Activated CD8-positive, alpha-beta memory T cell treated with anti-CD3 and anti-CD28 coated beads, Interleukin-2, amount 50 U/mL, for 48 hours (primary cell): ENCODE results near the gene GPRIN3.

Experiments used
- DNase-seq: peaks from one replicate; pipeline ENCODE4 v3.0.0-alpha.2; 2020

GPRIN3 gene

DNA sequence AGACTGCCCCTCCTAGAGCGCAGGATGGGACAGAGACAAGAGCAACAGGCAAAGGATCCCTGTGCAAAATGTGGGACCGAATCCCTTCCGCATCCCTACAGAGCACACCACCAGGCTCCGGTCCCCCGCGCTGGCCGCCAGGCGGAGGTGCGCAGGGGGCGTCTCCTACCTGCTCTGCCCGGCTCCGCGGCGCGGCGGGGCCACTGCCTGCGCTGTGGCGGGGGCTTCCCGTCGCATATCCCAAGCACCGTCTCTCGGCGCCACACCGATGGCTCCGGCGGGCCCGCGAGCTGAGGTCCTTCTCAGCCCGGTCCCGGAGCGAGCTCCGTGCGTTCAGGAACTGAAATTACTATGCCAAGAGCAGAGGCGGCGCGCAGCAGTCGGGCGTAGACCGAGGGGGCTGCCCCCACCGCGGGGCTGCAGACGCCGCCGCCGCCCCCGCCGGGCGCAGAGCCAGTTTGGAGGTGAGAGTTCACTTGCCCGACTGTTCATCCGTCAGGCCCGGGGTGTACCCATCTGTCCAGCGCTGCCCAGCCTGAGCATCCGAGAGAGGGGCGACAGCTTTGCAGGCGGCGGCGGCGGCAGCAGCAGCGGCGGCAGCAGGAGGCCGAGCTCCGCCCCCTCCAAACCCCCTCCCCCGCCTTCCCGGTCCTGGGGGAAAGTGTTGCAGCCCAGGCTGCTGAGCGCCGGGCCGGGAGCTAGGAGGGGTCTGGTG is at the start of gene GPRIN3:
Gene GPRIN3, minus strand, starts transcription at position 355 of the 715 bp plus-strand sequence. CDS start 57,690 bp downstream, outside the sequence.
- DNase-seq = peak; percentile 83

DNA sequence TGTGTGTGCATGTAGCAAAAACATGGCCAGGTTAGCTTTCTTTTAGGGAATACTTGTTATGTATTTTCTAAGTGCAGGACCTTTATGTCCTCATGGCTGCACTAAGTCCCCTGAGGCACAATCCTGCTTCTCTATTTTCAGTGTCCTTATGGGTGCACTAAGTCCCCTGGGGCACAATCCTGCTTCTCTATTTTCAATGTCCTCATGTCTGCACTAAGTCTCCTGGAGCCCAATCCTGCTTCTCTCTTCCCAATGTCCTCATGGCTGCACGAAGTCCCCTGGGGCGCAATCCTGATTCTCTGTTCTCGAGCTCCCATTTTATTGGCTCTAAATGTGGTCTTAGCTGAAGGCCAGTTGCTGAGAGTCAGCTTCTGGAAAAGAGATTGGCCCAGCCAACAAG is 49.7 kb upstream of the GPRIN3 start:
- no peak for DNase-seq

DNA sequence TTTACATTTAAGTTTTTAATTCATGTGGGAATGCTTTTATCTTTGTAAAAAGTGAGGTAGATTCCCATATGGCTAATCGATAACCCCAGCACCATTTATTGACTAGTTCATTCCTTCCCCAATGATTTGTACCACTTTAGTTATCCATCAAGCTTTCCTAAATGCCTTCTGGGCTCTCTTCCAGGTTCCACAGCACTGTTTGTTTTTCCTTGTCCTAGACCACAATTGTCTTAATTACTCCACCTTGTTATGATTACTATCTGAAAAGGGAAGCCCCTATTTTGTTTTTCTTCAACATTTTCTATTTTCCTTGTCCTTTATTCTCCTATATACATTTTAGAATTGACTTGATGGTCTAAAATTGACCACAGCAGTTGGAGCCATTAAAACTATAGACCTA is 48.5 kb upstream of the GPRIN3 start:
- DNase-seq = no peak

DNA sequence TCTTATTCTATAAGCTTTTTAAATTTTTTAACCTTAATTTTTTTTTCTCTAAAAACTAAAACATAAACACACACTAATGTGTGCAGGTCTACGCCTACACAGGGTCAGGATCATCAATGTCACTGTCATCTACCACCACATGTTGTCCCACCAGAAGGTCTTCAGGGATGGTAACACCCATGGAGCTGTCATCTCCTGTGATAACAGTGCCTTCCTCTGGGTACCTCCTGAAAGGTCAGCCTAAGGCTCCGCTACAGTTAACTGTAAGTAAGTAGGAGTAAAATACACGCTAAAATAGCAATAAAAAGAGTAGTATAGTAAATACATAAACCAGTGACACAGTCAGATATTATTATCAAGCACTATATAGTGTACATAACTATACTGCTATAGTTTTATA is 45.9 kb upstream of the GPRIN3 start:
- DNase-seq = no peak

DNA sequence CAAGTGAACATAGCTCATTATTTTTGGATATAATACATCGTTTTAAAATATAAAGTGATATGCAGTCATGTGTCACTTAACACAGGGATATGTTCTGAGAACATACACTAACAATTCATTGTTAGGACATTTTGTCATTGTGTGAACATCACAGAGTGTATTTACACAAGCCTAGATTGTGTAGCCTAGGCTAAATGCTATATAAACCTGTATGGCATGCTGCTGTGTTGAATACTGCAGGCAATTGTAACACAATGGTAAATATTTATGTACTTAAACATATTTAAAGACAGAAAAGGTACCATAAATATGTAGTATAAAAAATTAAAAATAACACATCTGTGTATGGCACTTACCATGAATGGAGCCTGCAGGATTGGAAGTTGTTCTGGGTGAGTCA is 44.9 kb upstream of the GPRIN3 start:
- no peak for DNase-seq

DNA sequence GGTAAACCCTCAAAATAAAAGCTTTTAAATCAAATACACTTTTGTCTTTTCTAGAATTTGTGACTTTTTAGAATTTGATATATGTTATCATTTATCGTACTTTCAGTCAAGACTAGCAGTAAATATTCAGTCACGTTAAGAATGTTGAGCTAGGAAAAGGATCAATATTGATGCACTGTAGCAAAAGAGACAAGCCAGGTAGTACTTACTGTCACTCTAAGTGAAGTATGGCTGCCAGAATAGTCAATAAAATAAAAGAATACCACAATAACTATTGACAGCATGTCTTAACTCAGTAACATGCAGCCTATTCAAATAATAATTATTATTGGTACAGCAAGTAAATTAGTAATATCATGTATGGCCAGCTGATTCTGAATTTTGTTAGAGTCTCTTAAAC is 43.6 kb upstream of the GPRIN3 start:
- DNase-seq = no peak

DNA sequence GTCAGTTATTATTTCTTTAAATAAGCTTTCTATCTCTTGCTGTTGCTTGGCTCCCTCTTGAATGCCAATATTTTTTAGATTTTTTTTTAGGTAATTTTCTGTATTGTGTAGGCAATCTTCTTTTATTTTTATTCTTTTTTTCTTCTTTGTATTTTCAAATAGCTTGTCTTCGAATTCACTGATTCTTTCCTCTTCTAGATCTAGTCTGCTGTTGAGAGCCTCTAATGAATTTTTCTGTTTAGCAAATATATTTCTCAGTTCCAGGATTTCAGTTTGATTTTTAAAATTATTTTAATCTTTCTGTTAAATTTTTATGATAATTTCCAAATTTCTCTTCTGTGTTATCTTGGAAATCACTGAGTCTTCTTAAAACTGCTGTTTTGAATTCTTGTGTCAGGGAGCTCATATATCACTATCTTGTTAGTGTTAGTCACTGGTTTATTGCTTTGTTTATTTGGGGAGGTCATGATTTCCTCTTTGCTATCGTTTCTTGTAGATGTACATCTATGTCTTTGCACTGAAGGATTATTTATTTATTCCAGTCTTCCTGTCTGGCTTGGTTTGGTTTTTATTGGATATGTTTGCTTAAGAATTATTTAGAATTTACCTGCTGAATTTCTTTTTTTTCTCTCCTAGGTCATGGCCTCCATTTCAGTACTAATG is 39.9 kb upstream of the GPRIN3 start:
- no peak for DNase-seq

DNA sequence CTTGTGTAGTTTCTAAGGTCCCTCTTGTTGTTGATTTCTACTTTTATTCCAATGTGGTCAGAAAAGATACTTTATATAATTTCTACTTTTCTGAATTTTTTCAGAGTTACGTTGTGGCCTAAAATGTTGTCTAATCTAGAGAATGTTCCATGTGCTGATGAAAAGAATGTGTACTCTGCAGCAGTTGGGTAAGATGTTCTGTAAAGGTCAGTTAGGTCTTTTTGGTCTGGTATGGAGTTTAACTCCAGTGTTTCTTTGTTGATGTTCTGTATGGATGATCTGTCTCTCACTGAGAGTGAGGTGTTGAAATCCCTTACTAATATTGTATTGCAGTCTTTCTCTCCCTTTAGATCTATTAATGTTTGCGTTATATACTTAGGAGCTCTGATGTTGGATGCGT is 37.0 kb upstream of the GPRIN3 start:
- DNase-seq = no peak

DNA sequence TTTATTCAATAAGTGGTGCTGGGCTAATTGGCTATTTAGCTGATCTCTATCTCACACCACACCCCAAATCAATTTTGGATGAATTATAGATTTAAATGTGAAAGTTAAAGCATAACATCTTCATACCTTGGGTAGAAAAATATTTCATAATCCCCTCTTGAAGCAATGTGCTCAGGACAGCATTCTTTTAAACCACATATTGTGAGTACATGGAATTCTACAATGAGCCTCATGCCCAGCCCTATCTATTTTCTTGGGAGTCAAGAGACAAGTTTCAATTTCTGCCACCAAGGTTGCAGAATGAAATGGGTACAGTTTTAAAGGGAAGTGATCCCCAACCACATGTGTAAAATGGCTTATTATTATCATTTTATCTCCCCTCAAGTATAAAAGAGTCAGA is 30.6 kb upstream of the GPRIN3 start:
- no peak for DNase-seq

DNA sequence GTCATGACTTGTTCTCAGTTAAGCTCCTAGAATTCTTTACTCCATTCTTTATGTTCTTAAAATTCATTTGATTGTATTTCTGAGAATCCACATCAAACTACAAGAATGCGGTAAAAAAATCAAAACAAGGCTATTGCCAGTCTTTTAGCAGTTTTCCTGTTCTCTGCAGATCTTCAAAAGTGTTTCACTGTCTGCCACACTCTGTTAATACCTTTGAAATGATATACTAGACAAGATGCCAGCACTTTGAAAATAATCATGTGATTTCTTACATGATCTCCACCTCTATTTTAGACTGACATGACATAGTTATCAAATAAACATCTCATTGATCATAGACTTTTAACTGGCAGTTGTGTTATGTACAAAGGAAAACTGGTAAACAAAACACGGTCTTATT is 30.1 kb upstream of the GPRIN3 start:
- DNase-seq = no peak

DNA sequence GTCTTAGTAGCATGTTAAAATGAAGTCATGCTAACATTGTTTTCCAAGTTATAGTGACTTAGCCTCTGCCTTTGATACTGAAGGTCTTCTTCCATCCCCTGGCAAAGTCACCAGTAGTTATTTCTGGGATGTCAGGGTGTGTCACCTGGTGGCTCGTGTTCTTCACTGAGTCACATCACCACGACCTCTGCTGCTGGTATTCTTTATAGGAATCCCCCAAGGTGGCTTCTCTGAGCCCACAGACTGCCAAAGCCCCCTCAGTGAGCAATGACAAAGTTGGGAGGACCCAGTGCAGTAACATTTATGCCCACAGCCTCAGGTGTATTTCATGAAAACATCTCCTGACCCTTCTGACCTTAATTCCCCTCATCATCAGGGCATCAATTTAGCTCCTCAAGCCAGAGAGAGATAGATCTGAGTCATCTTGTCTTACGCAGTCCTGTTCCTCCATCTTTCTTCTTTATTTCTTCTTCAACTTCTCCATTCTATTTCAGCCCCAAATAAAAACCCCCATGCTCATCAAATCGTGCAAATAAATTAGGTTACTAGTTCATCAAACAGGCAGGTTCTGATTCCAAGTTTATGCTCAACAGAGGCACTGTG is 29.3 kb upstream of the GPRIN3 start:
- DNase-seq = peak; percentile 54

DNA sequence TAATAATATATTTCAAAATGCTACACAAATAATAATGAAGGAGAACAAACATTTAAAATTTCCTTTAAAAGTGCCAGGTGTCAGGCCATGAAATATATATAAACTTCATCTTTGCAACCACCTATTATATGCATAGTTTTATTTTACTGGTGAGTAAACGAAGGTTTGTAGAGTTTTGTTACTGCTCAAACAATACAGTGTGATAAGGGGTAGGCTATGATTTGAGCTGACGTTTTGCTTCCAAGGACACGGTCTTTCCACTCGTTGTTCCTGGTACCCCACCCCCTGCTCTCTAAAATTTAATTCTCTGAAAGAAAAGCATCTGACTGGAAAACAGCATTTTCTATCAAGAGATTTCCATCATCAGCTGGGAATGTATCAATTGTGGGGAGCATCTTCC is 27.2 kb upstream of the GPRIN3 start:
- DNase-seq = no peak

DNA sequence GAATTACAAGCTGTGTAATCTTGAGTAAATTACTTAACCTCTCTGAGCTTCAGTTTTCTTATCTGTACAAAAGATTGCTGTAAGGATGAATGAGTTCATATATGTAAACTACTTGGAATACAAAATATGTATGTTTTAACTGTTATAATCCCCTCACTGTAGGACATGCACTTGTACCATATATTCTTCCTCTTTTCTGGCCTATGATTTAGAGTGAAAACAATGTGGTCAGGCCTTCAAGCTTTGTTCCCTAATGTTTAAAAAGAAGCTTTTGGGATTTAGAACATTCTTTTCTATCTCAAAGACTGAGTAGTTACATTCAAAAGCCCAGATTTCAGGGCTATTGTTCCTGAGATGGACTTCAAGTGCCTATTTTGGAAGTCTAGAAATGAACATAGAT is 26.7 kb upstream of the GPRIN3 start:
- no peak for DNase-seq

DNA sequence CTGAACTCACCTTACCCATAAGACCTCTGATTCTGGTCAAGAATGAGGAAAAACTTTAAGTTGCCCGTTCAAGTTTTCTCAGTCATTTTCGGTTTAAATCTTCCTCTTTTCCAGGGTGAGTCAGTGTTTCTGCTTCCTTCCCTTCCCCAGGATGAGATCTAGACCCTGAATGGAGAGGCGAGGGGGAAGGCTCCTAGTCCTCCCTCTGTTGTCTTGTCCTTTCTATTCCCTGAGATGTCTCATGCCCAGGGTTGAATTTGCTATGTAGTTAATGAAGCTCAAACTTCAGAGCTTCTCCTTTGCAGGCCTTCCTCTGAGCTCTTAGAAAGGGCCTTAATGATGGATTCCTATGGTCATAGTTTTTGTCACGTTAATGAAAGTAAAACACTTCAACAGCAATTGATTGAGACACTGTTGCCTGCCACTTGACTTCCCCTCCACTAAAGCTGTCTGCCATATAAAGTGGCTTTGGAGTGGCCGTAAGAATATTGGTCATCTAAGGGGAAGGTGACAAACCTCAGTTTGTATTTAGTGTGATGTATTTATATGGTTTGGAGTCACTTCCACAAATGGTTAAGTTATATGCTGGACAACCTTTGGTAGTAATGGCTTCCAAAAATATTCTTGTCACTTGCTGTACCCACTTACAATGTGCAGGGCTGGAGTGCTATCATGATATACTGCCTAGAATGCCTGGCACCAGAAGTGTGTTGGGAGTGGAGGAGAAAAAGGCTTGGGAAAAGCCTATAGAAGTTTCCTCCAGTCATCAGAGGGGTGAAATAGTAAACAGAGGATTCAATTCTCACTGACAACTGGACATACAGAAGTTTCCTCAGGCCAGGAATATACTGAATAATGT is 24.3 kb upstream of the GPRIN3 start:
- DNase-seq = no peak

DNA sequence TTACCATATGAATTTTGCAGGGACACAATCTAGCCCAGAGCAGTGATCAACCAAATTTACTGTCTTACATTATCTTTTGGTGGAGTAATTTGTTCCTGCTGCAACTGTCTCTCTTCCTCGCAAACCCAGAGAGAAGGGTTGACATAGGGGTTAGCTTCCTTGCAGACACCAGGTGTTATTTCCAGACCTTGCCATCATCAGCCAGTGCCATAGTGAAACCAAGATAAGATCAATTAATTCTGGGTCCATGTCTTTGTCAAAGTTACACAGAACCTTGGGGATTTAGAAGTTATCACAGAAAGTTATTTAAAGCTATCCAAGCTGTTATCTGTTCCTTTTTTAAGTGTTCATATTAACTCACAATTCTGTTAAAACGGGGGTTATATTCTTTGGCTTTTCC is 23.6 kb upstream of the GPRIN3 start:
- DNase-seq = no peak

DNA sequence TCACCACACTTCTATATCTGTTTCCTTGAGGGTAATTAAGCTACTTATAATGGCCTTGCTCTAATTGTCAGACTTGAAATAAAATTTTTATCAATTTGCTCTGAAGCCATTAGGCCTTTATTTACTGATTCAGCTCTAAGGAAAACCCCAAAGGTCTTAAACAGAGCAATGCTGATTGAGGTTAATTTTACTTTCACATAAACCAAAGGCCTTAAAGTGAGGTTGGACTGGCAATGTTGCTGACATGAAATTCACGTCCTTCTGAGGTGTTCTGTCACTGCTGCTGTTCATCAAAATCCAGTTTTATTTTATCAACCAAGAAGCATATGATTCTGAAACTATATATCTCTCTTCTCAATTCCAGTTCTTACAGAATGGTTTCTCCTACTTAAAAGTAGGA is 21.7 kb upstream of the GPRIN3 start:
- no peak for DNase-seq

DNA sequence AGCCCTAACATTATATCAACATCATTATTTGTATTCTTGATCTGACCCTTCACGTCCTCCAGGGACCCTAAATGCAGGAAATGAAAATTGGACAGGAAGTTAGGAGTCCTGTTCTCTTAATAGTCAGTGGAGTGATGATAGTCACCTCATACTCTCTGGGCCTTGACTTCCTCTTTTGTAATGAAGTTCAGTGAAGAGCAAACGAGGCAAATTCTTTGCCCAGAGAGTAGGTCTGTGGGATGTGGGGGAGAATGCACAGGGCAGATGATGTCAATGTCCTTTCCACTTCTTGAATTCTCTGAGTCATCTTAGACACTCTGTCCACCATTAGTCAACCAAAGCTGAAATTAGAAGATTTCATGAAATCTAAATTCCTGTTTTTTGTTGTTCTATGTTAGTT is 17.1 kb upstream of the GPRIN3 start:
- DNase-seq = no peak

DNA sequence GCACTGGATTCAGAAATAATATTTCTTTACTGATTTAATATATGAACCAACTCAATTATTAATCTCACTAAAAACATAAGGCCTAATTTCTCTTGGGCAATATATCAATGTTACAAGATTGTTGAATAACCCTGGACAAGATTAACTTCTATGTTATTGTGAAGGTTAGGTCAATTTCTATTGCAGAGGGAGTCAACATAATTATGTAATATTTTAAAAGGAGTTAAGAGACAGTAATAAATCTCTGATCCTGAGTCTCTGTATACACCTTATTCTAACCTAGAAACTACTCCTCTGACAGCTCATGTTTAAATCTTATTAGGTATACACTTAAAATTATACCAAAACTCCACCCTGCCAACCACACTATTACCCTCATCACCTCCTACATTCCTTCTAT is 15.1 kb upstream of the GPRIN3 start:
- no peak for DNase-seq

DNA sequence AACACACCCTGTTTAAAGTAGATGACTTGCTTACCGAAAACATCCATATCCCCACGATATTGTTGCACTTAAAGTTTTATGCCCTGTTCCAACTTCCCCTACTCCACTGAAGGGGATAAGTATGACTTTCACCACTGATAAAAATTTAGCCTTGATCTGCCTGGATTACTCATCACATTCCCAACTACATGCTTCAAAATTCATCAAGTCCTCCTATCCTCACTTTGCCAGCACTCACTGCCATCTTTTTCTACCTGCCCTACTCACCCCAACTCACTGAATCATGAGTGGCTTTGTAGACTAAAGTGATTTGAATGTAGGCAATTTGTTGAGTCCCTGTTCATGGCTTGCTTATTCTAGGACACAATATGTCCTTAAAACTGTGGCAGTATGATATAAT is 12.2 kb upstream of the GPRIN3 start:
- no peak for DNase-seq

DNA sequence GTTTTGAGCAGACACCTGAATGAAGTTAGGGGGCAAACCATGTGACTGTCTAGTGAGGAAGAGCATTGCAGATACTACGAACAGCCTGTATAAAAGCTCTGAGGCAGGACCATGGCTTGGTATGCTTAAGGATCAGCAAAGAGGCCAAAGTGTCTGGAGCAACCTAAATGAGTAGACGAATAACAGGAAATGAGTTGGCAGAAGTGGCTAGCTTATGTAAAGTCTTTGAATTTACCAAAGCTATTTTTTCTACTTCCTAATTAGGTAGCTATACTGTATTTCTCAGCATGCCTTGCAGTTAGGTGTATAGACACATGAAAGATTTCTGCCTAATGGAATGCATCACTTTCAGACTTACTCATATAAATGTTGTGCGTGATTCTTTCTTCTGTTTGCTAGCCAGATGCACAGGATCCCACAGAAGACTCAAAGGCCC is 9.3 kb upstream of the GPRIN3 start:
- DNase-seq = no peak

DNA sequence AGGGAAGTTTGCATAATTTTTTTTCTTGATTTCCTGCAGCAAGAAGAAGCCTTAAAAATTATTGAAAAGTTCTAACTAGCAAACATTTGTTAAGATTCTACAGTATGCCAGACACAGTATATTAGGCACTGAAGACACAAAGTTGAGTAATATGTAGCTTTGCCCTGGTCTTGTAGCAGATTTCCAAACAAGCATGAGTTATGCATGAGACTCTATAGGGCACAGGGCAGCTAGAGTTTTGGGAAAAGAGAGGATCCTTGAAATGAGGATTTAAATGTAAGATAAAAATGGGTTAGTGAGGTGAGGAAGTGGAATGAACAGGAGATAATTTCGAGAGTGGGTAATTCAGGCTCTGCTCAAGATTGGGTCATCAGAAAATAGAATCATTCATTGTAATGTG is 8.6 kb upstream of the GPRIN3 start:
- DNase-seq = no peak

DNA sequence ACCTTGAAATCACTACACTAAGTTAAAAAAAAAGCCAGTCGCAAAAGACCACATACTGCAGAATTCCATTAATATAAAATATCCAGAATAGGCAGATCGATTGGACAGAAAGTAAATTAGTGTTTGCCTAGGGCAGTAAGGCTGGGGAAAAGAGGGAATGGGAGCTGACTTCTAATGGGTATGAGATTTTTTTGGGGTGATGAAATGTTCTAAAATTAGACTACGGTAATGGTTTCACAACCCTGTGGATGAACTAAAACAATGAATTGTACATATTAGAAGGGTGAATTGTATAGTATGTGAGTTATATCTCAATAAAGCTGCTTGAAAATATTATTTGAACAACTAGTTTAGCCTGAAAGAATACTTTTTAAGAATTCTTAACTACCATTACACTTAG is 6.7 kb upstream of the GPRIN3 start:
- no peak for DNase-seq

DNA sequence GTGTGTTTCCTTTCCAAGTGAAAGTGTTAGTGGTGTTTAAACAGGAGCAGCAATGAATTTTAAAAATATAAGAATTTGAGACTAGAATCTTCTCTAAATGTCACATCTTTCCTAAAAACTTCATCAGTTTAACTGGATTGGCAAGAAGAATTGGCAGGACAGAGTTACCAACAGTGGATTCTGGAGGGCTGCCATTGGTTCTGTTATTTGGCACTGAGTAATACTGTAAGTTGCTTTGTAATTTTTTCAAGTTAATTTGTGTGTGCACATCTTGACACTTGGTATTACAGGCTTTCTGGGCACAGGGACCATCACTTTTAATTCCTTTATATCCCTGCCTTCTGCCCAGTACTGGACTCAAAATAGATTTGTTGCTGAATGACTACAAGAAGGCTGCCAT is 4.5 kb upstream of the GPRIN3 start:
- DNase-seq = no peak

DNA sequence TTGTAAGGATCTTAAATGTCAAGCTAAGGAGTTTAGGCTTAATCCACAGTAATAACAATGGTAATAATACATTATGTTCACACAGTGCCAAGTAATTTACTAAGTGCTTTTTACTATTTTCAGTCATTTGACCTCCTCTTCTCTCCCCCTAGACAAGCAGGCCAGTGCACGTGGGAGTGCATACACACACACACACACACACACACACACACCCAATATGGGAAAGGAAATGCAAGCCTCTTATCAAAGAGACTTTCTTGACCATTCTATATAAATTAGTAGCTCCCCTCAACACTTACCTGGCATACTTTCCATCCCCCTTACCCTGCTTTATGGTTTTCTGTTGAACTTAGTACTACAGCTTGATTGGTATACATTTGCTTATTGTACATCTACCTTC is 3.8 kb upstream of the GPRIN3 start:
- no peak for DNase-seq
